OCI-LY7 (cell line): ENCODE data around the gene IGFBP2.

Experiments used
- EZH2phosphoT487 ChIP-seq: fragments of 200-600 bp; sonication (generic); IDR thresholded peaks from 2 replicates; pipeline ENCODE4 v1.6.1; 2018; ENCODE audit warnings: low read depth, borderline replicate concordance, mild to moderate bottlenecking, mixed run types, antibody characterized with exemption, low read length, moderate library complexity, mixed read lengths
- TF ChIP-seq, protein P1 (sequence below): fragments of 200-600 bp; sonication (generic); conservative IDR thresholded peaks from 2 replicates; pipeline ENCODE4 v1.5.1; 2014; ENCODE audit warnings: mild to moderate bottlenecking, antibody characterized with exemption, low read length, moderate library complexity, mixed read lengths

GRCh38 chr2:216673609-216674008 is 40.4 kb downstream of the IGFBP2 start:
- TF ChIP-seq, protein P1, sequence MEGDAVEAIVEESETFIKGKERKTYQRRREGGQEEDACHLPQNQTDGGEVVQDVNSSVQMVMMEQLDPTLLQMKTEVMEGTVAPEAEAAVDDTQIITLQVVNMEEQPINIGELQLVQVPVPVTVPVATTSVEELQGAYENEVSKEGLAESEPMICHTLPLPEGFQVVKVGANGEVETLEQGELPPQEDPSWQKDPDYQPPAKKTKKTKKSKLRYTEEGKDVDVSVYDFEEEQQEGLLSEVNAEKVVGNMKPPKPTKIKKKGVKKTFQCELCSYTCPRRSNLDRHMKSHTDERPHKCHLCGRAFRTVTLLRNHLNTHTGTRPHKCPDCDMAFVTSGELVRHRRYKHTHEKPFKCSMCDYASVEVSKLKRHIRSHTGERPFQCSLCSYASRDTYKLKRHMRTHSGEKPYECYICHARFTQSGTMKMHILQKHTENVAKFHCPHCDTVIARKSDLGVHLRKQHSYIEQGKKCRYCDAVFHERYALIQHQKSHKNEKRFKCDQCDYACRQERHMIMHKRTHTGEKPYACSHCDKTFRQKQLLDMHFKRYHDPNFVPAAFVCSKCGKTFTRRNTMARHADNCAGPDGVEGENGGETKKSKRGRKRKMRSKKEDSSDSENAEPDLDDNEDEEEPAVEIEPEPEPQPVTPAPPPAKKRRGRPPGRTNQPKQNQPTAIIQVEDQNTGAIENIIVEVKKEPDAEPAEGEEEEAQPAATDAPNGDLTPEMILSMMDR: no peak
- TF ChIP-seq EZH2phosphoT487: no peak
